ENCODE results near the gene ATP2A3. TPM values are rescaled to one million over a fixed set of nuclear protein-coding genes. Genes with fewer than 3 reads are reported as not detected.

Gene ATP2A3
- total and polyA plus RNA-seq, 2 donors (not counting 3 experiments of a cell fraction or from before 2014, with no cell fraction given) = 0.37 to 0.55 TPM

DNA sequence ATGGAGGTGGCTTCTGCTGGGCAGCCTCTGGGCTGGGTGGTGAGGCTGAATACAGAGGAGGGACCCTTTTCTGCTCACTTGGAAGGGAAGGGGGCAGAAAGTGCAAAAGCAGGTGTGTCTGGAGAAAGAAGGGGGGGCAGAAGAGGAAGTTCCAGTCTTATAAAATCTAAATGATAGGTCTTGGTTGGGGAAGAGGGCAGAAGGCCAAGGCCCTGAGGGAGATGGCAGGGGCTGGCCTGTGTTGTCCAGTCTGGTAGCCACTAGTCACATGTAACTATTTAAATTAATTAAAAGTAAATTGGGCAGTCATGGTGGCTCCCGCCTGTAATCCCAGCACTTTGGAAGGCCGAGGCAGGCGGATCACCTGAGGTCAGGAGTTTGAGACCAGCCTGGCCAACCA lies 68.9 kb downstream of the ATP2A3 start:
- H3K9ac ChIP-seq (replicated peaks; ENCODE audit: extremely low read depth, insufficient read depth, low read length) = no peak overlapping the region
- FAIRE-seq = no peak
- CTCF ChIA-PET = interaction anchor here (0.7 to 9.2 kb wide), 4 partner anchors 17 to 129 kb away, joined by 3 to 82 read pairs (median 16); partner anchors contain the start of gene NCBP3

More for the DNA sequence above, 68.9 kb downstream of the ATP2A3 start:
- POLR2A ChIA-PET = no interaction called here
- H3K4me3 ChIP-seq (replicated peaks in 1 of 3; ENCODE audit: insufficient read depth in 1 of 3, low read depth in 1 of 3, low read length in 3 of 3) = no peak overlapping the region
- no peaks in the 10 kb centered on the region for H3K36me3 ChIP-seq (ENCODE audit: control insufficient read depth in 2 of 2, extremely low read depth in 1 of 2, insufficient read depth in 2 of 2, low read length in 2 of 2)
- TF ChIP-seq FOS (IDR thresholded peaks at IDR 0.05; ENCODE audit: borderline replicate concordance, insufficient read depth, low read length) (no peak), POLR2AphosphoS5 (IDR thresholded peaks at IDR 0.05; ENCODE audit: insufficient read depth, low read depth, low read length) (no peak), EZH2 (IDR thresholded peaks at IDR 0.05; ENCODE audit: borderline replicate concordance, low read depth, low read length, severe bottlenecking) (no peak), JUN (IDR thresholded peaks at IDR 0.05; ENCODE audit: borderline replicate concordance, insufficient read depth, insufficient read length, low read depth) (no peak), POLR2A (IDR thresholded peaks at IDR 0.05; ENCODE audit: low read depth, low read length) (no peak)
- TF ChIP-seq, protein P1, sequence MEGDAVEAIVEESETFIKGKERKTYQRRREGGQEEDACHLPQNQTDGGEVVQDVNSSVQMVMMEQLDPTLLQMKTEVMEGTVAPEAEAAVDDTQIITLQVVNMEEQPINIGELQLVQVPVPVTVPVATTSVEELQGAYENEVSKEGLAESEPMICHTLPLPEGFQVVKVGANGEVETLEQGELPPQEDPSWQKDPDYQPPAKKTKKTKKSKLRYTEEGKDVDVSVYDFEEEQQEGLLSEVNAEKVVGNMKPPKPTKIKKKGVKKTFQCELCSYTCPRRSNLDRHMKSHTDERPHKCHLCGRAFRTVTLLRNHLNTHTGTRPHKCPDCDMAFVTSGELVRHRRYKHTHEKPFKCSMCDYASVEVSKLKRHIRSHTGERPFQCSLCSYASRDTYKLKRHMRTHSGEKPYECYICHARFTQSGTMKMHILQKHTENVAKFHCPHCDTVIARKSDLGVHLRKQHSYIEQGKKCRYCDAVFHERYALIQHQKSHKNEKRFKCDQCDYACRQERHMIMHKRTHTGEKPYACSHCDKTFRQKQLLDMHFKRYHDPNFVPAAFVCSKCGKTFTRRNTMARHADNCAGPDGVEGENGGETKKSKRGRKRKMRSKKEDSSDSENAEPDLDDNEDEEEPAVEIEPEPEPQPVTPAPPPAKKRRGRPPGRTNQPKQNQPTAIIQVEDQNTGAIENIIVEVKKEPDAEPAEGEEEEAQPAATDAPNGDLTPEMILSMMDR (IDR thresholded peaks at IDR 0.05; ENCODE audit: extremely low read depth in 1 of 2, insufficient read depth in 1 of 2, low read depth in 1 of 2, low read length in 2 of 2) = no peak
- TF ChIP-seq, protein P2, sequence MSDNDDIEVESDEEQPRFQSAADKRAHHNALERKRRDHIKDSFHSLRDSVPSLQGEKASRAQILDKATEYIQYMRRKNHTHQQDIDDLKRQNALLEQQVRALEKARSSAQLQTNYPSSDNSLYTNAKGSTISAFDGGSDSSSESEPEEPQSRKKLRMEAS (IDR thresholded peaks at IDR 0.05; ENCODE audit: insufficient read depth, insufficient read length) = no peak
- no TSS peak for BruUV-seq (replicated peaks)
- peak overlapping the region; percentile 41 for H2AFZ ChIP-seq (ENCODE audit: low read depth, low read length)
- no peaks in the 10 kb centered on the region for H3K9me1 ChIP-seq (replicated peaks; ENCODE audit: control insufficient read depth, extremely low read depth, insufficient read depth, low read length)
- no peak overlapping the region for H3K27ac ChIP-seq (ENCODE audit: insufficient read depth, low read depth, low read length)
- peaks cover 33% of the 10 kb centered on the region for H3K4me1 ChIP-seq (ENCODE audit: control insufficient read depth, extremely low read depth, insufficient read depth, low read length)
- dilution Hi-C loops (cut with MboI; ENCODE audit: extremely low pct_ligation_motif_present, low sequenced_read_pairs) (no loop called here), intact Hi-C loops (cut with micrococcal nuclease) (no loop called here)
- H4K20me1 ChIP-seq (replicated peaks; ENCODE audit: control insufficient read depth, extremely low read depth, insufficient read depth, low read length) = no peaks in the 10 kb centered on the region
- H3K27me3 ChIP-seq (ENCODE audit: control insufficient read depth in 2 of 2, insufficient read depth in 2 of 2, low read length in 2 of 2) = no peaks in the 10 kb centered on the region
- no peak overlapping the region for H3K4me2 ChIP-seq (ENCODE audit: insufficient read depth, low read length)
- no peak for DNase-seq (ENCODE audit: low read depth, low spot score)
- no peaks in the 10 kb centered on the region for H3K9me3 ChIP-seq (replicated peaks; ENCODE audit: control insufficient read depth, insufficient read depth, low read length)
- H3K79me2 ChIP-seq (ENCODE audit: control insufficient read depth, insufficient read depth, low read length) = peaks cover 4% of the 10 kb centered on the region
